Ammon's horn (tissue), 1 donor: ENCODE data around the gene TES.
A peak's percentile ranks its signal among the peaks of the same experiment; 100 is the strongest.

Experiments used
- DNase-seq: peaks from one replicate; pipeline ENCODE4 v3.0.0-alpha.2; 2016; ENCODE audit warnings: low spot score

Gene TES

DNA sequence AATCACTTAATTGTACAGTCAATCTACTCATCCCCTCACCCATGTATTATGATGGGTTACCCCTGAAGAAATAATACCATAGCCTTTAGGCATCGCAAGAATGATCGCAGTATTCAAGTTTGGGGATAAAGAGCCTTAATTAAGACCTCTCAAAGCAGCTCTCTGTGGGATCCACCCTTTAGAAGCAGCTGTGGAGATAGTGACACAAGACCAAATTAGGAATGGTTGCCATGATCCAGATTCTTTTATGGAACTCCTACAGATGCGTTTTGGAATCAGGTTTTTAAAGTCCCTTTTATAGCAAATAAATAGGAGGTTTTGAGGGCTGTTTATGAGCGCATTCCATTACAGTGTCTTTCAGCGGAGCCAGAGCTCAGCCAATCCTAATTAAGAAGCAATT is 12.2 kb downstream of the TES start:
- DNase-seq: no peak

DNA sequence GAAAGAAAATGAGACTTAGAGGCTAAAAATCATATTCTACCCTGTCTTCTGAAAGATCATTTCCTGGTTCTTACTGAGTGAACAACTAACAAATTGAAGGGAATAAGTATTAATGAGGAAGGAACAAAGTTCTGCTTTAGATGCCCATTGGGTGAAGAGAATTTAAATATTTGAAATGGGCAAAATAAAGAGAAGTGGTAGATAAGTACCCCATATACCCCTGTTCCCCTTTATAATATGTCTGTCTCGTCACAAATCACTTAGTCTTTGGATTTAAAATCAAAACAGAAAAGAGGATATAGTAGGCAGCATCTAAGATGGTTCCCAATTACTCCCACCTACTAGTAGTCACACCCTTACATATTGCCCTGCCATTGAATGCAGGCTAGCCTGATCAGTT is 13.2 kb downstream of the TES start:
- no peak for DNase-seq

DNA sequence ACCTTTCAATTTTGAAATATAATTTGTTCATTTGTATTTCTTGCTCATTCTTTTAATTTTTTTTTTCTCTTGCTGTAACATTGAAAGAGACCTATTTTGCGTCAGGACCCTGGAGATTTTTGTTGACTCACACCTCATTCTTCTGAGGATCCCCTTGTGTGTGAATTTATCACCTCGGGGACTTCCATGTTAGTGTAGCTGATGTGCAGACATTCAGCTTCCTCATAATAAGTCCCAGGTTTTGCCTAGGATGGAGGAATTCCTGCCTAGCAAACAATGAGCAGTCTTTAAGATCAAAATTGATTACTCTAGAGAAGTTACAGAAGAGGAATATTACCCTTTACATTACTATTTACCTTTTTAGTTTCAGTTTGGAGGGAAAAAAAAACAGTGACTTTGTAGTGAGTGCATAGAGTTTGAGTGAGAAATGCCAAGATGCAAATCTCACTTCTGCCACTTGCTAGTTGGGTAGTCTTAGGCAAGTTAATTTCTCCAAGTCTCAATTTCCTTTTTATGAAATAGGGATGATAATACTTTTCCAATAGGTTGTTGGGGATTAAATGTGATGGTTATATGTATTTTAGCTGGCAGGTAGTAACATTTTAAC is 14.3 kb downstream of the TES start:
- no peak for DNase-seq

DNA sequence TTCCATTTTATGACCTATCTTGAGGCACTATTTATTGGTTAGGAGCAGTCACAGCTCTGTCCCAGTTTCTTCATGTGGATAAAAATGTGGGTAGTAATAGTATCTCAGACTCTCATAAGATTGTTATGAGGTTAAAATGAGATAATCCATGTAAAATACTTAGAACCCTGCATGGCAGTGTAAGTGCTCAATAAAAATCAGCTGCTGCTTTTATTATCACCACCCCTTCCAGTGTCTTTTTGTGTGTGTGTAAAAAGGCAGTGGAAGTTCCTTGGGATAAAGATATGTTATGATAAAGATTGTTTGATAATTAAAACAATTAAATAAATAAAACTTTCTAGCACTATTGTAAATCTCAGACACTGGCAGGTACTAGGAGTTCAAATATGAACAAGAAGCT is 15.5 kb downstream of the TES start:
- DNase-seq: no peak

DNA sequence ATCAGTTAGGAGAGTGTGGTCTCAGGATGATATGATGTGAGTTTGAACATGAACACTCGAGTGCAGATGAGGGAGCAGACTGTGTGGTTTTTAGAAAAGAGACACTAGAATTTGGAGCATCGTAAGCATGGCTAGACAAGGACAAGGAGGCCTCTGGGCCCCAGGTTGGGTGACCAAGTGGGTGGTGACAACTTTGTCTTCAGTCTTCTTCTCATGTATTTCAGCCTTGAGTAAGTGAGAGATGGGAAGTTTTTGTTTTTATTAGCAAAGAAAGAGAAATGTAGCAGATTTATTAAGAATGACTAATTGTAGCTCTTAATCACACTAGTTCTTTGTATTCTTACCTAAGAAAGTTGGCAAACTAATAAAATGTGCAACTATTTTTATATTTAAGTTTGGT is 16.3 kb downstream of the TES start:
- no peak for DNase-seq

DNA sequence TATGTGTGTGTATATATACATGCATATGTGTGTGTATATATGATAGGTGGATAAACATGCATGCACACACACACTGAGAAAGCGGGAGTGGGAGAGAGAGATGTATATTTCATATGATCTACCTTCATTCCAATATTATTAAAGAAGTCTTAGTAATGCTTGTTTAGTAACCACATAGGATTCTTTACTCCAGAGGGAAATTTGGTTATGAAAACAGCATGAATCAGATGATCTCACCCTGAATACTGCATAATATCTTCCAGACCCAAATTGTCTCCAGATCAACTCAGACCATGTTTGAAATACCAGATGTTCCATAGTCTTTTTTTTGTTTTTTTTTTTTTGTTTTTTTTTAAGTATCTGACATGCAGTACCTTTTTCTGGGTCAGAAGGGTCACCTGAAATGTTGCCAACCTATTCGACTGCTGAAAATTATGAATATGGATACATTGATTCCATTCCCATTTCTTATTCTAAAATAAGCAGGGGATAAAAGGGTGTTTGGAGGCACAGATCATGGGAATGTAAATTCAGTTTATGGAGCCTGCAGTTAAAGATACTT is 17.4 kb downstream of the TES start:
- no peak for DNase-seq

DNA sequence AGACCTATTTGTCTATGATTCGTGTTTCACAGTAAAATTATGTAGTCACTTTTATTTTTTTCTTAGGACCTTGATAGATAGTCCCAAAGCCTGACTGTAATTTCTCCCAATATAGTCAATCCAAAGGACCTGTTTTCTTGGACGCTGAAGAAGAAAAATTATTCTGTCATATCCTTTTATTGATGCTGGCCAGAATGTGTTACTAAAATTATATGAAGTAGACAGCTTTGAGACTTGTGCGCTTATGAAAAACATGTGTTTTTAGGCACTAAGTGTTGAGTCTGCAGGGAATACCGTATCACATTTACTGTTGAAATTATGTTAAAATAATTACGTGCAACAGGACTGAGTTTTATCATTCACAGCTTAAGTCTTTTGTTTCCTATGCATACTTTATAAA is 17.9 kb downstream of the TES start:
- no peak for DNase-seq

DNA sequence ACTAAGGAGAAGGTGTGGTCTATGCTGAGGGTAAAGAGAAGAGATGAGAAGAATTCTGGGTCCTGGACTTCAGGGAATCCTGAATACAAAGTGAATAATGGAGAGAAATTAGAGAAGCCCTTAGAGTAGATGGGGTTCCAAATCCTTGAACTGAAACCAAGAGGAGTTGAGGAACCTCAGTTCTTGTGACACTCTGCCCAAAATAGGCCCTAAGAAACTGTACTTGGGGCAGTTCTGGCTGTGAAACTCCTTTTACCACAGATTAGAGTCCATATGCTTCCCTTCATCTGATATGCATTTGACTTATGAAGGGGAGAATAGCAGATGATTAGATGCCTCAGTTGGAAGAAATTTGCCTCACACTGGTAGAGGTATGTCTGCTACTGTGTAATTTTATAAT is 19.0 kb downstream of the TES start:
- peak; percentile 7 for DNase-seq

DNA sequence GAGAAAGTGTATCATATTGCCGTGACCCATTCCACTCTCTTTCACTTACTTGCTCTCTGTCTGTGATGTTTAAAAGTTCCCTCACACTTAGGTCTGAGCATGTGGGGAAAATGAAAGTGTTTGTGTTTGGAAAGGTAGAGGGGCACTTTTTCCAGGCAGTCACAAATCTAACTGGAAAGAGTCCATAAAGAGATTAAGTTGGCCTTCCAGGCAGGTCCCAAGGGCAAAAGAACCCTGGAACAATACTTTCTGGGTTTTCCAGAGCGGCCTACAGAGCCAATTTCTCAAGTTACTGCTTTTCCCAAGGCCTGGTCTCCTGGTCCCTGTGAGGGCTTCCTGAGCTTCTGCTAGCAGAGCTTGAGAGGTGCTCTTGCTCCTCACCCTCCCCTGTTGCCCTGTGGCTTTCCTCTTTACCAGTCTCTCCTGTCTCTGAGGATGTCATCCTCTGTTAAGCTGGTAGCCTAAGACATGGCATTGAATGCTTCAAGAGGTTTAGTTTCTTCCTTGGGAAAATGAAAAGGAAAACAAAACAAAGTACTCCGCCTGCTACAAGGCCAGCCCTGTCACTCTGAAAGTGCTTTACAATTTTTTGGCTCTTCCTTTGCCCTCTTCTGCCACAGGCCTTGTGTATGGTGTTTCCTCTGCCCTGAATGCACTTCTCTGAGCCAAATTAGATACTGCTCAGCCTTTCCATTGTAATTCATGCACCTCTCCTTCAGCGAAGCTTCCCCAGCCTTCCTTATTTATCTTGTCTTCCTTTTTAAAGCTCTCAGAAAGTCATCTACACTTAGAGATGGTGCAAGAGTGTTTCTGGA is 20.1 kb downstream of the TES start:
- DNase-seq: no peak

DNA sequence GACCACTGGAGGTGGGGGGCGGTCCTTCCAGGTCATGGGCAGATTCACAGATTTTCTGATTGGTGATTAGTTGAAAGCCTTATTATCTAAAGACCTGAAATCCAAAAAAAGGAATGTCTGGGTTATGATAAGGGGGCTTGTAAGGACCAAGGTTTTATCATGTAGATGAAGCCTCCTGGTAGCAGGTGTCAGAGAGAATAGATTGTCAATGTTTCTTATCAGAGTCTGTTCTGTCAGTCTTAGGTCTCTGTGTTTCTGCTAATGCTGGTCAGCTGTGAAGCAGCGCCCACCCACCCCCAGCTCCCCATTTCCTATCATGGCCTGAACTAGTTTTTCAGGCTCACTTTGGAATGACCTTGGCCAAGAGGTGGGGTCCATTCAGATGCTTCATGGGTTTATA is 21.2 kb downstream of the TES start:
- no peak for DNase-seq

DNA sequence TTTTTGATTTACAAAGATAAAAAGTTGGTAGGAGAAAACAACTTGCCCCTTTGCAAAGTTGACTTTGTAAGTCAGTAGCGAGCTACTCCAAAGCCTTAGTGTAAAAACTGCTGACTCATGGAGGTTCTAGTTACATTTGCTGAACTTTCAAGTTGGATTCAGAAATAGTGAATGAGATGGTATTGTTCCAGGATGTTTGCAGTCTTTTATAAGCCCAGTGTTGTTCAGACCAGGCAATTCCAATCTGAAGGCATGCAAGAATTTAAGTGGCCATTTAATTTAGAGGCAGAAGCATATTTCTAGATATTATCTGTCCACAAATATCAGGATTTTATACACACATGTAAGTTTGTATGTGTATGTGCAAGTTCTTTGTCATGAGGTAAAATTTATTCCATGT is 21.6 kb downstream of the TES start:
- no peak for DNase-seq

DNA sequence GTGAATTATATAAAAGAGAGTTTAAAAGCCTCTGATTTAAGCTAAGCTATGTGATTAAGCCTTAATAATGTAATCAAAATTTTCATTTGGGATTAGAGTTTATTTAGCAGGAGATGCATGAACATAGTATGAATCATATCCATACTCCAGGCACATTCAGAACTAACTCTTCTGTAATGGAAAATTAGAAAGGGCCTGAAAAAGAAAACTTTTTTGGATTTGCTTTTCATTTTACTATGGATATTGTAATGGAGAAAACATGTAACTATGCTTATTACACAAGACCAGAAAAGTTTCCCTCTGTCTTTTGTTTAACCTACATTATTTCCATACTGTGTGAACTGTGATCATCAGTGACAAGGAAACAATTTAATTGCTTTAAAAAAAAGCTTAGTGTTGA is 22.0 kb downstream of the TES start:
- DNase-seq: no peak

DNA sequence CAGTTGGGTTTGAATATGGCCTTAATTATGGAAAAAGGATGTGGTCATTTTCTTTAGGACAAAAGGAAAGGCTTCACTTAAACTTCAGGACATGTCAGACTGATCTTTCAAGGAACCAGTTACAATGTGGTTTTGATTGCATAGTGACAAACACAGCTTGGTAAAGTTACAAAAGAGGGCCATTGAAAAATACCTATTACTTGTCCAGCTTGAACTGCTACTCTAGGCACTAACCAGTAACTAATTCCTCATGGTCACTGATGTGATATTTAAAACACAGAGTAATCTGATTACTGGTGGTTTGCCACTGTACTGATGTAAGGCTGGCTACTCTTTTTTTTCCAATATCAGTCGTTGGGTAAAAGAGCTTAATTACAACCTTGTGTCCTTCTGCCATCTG is 22.6 kb downstream of the TES start:
- DNase-seq: no peak

DNA sequence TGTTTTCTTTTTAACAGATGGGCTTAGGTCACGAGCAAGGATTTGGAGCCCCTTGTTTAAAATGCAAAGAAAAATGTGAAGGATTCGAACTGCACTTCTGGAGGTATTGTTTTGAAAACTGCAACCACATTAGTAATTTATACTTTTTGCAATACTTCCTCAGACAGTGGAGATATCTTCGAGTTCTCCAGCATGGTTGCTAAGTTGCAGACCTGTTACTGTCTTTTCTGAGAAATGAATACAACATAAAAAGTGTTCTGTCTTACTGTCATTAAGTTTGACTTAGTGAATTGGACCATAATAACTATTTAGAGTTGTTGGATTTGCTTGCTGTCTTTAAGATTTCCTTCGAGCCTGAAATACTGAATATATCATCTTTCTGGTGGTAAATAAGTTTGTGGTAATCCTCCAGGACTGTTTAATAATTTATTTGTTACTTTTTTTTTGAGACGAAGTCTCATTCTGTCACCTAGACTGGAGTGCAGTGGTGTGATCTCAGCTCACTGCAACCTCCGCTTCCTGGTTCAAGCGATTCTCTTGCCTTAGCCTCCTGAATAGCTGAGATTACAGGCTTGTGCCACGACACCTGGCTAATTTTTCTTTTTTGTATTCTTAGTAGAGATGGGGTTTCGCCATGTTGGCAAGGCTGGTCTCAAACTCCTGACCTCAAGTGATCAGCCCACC is 24.3 kb downstream of the TES start:
- no peak for DNase-seq

DNA sequence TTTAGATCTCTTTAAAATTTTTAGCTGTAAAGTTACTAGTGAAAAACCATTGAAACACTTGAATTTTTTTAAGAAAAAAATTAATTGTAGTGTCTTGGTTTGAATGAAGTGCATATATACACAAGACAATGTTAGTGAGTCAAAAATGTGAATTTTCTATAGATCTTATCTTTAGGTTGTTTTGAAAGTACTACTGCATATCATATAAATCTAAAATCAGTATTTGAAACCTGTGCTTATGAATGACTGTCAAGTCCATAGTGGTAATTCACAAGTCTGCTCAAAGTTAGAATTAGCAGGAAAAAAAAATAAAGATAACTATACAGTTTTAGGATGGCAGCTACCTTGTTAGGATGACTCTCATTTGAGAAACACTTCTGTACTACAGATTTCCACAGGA is 25.0 kb downstream of the TES start:
- DNase-seq: no peak

DNA sequence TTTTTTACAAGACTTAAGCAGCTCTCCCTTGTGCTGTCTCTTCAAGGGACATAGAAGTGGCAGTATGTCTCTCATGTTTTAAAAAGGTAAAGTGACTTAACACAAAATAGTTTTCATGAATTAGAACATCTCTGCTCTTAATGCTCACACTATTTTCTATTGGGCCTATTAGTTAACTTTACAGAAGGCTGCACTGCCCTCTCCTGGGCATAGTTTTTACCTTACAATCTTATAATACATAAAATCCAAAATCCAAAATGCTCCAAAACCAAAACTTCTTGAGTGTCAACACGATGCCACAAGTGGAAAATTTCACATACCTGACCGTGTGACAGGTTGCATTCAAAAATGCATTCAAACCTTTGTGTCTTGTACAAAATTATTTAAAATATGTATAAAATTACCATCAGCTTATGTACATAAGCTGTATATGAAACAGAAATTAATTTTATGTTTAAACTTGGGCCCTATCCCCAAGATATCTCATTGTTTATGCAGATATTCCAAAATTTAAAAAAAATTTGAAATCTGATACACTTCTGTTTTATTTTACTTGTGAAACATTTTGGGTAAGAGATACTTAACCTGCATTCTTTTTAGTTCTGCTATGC is 25.8 kb downstream of the TES start:
- peak; percentile 68 for DNase-seq

DNA sequence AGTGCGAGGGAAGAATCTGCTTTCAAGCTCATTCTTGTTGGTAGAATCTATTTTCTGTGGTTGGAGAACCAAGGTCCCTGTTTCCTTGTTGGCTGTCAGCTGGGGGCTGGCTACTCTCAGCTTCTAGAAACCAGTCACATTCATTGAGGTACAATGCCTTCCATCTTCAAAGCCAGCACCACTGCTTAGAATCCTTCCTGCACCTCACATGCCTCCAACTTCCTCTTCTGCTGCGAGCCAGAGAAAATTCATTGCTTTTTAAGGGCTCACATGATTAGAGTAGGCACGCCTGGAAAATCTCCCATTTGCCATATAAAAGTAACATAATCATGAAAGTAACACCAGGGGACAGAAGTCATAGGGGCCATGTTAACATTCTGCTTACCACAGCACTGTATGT is 28.7 kb downstream of the TES start:
- no peak for DNase-seq

DNA sequence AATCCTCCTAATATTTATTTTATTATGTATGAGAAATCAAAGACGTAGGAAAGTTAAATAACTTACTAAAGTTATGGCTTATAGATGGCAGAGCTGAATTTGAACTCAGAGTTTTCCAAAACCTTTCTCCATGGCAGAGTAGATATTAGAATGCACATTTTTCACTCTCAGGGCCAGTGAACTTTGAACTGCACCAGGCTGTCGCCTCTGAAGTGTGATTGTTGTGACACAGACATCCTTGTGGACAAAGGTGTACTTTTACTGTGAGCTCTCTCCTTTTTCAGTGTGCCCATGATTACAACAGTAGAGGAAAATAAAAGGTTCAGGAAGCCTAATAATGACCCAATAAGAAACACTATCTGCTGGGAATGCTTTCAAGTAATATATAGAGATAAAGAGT is 29.1 kb downstream of the TES start:
- DNase-seq: no peak

DNA sequence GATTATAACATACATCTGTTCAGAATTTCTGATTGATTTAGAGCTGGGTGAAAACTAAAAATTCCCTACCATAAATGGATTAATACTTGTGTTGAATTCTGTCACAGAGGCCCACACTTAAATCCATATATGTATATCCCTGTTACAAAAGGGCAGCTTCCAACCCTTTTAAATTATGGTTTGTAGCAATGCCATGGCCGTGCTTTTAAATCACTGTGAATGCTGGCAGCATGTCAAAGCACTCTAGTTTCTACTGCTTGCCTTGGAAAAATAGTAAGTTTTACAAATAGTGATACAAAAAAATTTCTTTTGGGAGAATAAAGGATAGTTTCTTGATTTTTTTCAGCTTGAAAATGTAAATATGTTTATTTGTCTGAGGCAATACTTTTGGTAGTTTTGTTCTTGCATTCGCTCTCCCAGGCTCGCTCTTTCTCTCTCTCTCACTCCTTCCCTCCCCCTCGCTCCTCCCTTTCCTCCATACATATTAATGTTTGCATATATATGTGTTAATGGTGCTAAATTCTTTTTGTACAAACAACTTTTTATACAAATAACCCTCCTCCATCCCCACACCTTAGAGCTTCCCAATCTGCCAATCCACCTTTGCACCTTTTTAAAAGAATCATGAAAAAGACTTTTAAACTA is 29.8 kb downstream of the TES start:
- no peak for DNase-seq

DNA sequence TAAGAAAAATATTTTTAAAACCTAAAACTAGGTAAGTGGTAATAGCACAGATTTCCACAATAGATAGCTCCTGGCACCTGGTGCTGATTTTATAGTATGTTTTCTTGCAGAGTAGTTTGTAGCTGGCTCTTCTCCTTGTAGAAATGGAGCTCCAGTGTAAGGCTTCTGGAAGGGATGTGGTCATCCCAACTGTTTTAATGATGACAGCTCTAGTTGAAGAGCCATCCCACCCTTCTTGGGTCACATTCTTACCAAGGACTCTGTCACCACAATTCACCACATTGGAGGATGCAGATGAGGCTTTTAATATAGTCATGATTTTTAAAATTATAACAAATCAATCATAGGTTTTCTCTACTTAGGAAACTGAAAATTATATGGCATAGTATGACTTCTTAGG is 31.0 kb downstream of the TES start:
- no peak for DNase-seq

DNA sequence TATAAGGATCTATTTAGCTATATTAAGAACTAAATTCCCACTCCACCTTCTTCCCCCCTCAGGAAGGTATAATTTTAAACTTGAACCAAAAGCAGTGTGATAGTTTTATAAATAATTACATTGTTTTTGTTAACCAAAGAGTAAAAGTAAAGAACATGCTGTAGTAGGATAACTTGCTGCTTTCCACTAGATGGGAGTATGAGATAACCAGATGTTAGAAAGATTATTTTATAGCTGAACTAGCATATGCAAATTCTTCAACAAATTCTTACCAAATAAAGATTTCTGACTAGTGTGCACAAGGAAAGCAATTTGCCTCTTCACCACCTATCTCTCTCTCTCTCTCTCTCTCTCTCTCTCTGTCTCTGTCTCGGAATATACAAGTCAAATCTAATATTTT is 31.8 kb downstream of the TES start:
- DNase-seq: no peak

DNA sequence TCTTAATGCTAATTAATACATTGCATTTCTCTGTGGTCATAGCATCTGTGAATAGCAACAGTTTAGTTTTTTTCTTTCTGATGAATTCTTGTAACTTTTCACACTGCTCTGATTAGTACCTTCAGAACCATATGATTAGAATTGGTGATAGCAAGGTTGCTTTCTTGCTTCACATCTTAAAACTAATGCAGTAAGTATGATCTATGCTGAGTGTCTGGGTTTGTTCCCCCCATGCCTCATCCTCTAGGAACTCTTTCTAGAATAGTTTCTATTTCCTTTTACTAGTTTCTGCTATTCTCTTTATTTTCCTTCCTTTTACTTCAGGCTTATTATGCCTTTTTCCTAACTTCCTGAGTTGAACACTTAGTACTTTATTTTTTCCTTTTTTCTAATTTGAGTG is 32.4 kb downstream of the TES start:
- no peak for DNase-seq
